NCI-H82 treated with DMSO at 0.1 percent for 48 hours (cell line): Measurements from ENCODE around the gene MAGOH.
"Not testable (repeated sequence)": the region's sequence is repeated elsewhere in the genome, so short reads cannot be mapped to it uniquely, and the experiment has no call there.

Source experiments
- DNase-seq: peaks from one replicate; lab custom pipeline; 2025; ENCODE audit not compliant: unreplicated experiment; lab: John Stamatoyannopoulos, UW

MAGOH gene

GRCh38 chr1:53188099-53188498 lies 50.2 kb downstream of the MAGOH start:
- DNase-seq = no peak

DNA sequence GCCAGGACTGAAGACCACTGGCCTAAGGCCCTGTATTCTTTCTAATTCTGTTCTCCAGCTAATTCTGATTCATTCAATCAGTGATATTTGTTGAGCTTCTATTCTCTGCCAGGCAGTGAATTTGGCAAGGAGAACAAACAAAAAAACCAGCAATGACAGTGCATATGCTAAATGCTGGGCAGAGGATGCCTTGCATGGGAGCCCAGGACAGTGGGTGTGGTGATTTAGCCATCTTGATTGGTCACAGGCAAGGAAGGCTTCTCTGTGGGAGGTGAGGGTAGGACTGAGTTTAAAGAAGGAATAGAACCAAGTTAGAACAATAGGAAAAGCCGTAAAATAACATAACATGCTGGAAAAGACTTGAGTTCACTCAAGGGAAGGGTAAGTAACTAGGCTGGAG lies 50.9 kb downstream of the MAGOH start:
- DNase-seq = no peak

DNA sequence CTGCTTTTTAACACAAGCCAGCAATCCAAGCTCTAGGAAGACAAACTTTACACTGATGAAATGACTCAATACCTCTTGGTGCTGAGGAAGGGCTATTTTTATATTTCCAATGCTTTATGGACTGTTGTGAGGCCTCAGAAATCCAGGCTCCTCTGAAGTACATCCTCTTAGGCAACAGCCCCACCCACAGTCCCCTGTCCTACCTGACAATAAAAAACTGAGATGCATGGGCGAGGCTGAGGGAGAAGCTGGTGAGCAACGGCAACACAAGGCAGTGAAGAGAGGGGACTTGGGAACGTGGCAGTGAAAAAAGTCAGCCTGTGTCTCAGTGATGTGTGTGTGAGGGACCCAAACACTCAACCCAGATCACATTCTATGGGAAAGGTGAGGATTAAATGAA lies 51.8 kb downstream of the MAGOH start:
- DNase-seq = no peak

DNA sequence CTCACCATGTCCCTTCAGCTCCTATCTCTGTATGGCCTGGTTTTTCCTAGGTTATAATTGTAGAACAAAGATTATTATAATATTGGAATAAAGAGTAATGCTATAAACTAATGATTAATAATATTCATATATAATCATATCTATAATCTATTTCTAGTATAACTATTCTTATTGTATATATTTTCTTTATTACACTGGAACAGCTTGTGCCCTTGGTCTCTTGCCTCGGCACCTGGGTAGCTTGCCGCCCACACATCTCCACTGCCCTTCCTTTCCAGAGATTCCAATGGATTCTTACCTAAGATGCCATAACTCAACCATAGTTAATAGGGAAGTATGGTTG lies 52.4 kb downstream of the MAGOH start:
- not testable (repeated sequence) for DNase-seq

DNA sequence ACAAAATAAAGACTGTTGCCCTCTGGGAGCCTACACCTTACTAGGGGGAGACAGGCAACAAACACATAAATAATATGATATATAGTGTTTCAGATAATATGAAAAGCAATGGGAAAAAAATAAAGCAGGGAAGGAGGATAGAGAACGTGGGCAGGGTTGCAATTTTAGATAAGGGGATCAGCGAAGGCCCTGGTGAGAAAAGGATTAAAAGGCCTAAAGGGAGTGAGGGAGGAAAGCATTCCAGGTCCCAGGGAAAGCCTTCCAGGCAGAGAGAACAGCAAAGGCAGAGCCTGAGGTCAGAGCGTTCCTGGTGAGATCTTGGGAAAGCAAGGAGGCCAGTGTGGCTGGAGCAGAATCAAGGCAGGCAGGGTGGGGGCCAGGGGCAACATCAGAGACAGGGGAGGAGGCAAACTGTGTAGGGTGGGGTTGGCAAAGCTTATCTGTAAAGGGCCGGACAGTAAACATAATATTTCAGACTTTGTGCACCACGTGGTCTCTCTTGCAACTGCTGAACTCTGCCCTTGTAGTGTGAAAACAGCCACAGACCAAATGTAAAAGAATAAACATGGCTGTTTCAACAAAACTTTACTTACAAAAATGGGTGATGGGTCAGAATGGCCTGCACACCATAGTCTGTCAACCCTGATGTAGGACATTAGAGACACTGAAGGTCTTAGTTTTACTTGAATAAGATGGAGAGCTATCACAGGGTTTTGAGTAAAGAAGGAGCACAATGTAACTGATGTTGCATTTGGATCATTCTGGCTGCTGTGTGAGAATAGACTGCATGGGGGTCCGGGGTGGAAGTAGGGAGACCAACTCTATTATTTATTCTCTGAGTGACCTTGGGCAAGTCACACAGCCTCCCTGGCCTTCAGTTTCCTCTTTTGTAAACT lies 55.0 kb downstream of the MAGOH start:
- no peak for DNase-seq

DNA sequence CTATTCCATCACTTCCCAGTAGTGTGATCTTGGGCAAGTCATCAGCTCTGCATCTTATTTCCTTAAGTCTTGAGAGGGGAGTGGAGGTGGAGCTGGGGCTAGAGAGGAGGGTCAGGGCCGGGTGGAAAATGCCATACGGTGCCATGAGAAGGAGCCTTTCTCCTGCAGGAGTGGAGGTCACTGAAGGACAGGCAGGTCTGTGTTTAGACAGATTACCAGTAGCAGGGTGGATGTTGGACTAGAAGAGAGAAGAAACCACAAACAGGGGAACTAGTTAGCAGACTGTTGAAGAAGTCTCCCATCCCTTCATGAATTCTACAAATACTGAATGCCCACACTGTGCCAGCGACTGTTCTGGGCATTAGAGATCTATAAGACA lies 55.6 kb downstream of the MAGOH start:
- DNase-seq = no peak

DNA sequence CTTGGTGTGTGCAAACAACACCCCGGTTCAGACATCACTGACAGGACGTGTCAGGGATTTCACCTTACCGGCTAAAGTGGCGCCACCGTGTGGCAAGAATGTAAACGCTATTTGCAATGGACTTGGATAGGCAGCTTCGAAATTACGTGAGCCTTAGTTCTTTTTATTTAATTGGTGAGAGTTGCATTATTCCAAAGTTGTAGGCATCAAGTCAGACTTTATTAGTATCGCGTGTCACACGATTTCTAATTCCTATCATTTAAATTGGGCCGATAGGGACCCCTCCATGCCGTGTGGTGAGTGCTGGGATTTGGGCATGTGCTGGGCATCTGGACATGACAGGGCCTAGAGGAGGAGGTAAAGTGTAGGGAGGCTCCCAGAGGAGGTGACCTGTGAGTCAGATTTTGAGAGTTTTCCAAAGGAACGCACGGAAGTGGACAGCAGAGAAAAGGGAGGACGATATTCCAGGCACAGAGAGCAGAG lies 56.2 kb downstream of the MAGOH start:
- DNase-seq = peak; percentile 54

GRCh38 chr1:53180951-53181350 lies 57.4 kb downstream of the MAGOH start:
- no peak for DNase-seq

DNA sequence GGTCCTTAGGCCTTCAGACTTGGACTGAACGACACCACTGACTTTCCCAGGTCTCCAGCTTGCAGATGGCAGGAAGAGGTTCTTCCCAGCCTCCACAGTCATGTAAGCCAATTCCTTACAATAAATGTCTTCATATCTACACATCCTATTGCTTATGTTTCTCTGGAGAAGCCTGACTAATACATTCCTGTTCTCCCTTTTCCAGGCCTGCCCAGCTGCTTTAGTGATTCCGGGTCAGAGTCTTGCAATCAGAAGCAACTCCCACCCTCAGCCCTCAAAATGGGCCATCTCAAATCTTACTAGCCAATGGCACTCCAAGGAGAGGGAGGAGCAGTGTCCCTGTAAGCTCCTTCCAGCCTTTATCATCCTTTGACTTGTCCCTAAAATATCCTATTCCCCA lies 58.1 kb downstream of the MAGOH start:
- no peak for DNase-seq
